HG03469 (cell line): ENCODE results near the gene S100A3.

Source experiments
- ATAC-seq: cut with Tn5 transposase; IDR thresholded peaks from one replicate; pipeline ENCODE4 v1.9.1; 2021; ENCODE audit warnings: mild to moderate bottlenecking, moderate library complexity, moderate number of reproducible peaks; ENCODE audit not compliant: unreplicated experiment

Gene S100A3

GRCh38 chr1:153515504-153516394 is 33.3 kb downstream of the S100A3 start:
- no peak for ATAC-seq

DNA sequence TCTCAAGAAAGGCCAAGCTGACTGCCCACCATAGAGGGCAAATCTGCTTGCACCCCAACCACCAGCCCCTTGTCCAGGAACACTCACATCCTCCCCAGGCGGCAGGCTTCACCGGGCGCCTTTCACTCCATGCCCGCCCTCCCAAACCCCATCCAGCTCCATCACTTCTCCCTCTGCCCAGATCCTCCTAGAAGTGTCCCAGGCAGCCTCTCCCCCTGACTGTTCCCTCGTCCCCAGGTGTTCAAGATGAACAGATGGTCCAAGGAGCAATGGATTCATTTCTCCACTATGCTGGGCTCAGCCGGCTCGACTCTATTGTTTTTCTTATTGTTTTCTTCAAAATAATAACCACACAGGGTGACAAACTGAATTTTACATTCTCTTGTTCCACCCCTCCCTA is 35.4 kb downstream of the S100A3 start:
- ATAC-seq = no peak

GRCh38 chr1:153513023-153513422 is 36.0 kb downstream of the S100A3 start:
- ATAC-seq = no peak

- ATAC-seq = no peak
Measured at GRCh38 chr1:153510984-153511410, 38.1 kb downstream of the S100A3 start.

- no peak for ATAC-seq
Measured at GRCh38 chr1:153509729-153510354, 39.2 kb downstream of the S100A3 start.

GRCh38 chr1:153509036-153509435 is 40.0 kb downstream of the S100A3 start:
- ATAC-seq = no peak

- no peak for ATAC-seq
Measured at GRCh38 chr1:153507926-153508583, 41.0 kb downstream of the S100A3 start.

DNA sequence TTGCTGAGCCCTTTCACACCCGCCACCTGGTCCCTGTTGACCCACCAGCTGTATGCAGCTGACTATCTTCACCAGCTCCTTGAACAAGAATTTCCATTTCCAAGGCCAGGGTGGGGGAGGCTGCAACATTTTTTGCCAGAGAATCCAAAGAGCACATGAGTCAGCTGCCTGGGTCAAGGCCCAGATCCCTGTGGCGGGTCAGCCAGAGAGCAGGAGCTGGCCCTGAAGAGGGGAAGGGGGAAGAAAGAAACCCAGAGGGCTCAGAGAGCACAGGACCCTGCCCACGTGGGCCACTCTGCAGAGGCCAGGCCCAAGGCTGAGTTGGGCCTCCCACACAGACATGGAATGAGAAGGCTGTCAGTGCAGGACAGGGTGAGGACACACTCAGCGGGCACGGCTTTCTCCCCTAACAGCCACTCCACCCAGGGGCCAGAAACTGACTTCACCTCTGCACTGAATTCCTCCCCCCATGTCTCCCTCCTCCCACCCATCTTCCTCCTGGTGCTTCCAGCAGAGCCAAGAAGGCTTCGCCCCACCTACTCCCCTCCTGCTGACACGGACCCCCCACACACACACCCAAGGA is 42.1 kb downstream of the S100A3 start:
- no peak for ATAC-seq

- no peak for ATAC-seq
Measured at GRCh38 chr1:153506386-153506785, 42.7 kb downstream of the S100A3 start.

- no peak for ATAC-seq
Measured at GRCh38 chr1:153505576-153505975, 43.5 kb downstream of the S100A3 start.

DNA sequence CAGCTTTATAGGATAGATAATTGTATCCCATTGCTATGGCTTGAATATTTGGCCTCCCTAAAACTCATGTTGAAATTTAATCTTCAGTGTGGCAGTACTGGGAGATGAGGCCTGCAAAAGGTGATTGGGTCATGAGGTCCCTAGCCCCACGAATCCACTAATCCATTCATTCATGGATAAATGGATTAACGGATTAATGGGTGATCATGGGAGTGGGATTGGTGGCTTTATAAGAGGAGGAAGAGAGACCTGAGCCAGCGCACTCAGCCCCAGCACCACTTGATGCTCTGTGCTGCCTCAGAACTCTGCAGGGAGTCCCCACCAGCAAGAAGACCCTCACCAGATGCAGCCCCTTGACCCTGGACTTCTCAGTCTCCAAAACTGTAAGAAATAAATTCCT is 45.3 kb downstream of the S100A3 start:
- no peak for ATAC-seq

GRCh38 chr1:153498746-153499145 is 50.3 kb downstream of the S100A3 start:
- ATAC-seq = no peak
